ENCODE data around the gene SEC11A.

DNA sequence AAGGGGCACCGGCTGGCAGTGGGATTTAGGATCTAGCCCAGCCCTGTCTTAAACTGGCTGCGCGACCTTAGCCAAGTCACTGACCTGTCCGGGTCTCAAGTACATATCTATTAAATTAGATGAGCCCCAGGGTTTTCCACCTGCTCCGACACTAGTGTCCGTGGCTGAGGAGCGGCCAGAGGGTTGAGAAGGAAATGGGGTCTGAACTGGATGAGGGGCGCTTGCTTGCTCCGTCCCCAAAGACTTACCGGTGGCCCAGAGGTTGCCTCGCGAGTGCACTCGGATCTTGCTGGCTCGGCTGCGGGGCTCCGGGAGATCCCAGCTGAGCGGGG lies 58.2 kb downstream of the SEC11A start:
- TF ChIP-seq CTCF (IDR thresholded peaks at IDR 0.05; ENCODE audit: low read length), result no peak
- no peak for TF ChIP-seq EZH2phosphoT487 (IDR thresholded peaks at IDR 0.05; ENCODE audit: low read length)

Data from MM.1S (cell line).